Endothelial cell of umbilical vein (primary cell): ENCODE results near the gene SLC39A11. TPM values are rescaled to one million over a fixed set of nuclear protein-coding genes. Genes with fewer than 3 reads are reported as not detected.

Source experiments
- BruUV-seq: library from RNA; stranded (reverse); fragments of 400-500 nt; replicated peaks from 2 replicates; lab custom pipeline; 2021; lab: Mats Ljungman, UMichigan
- CTCF ChIA-PET: fragments of 300-600, 350-600 bp; sonication (Branson Sonifier 250); formaldehyde crosslinking; loops from one replicate; lab custom pipeline; 2021; ENCODE audit warnings: antibody characterized with exemption, inconsistent platforms; lab: Charles Lee
- POLR2A ChIA-PET: fragments of 300-600, 350-600 bp; sonication (Branson Sonifier 250); formaldehyde crosslinking; loops from one replicate; lab custom pipeline; 2021; ENCODE audit warnings: antibody characterized with exemption, inconsistent platforms; lab: Charles Lee
- DNase-seq: peaks from one replicate; pipeline ENCODE4 v3.0.0-alpha.2; 2011; ENCODE audit warnings: low read depth, low spot score
- FAIRE-seq: peaks from 2 replicates; lab custom pipeline; 2011; peaks lifted over from hg19 to GRCh38; lab: Jason Lieb, UNC
- H2AFZ ChIP-seq: 2 replicates; pipeline ENCODE4 v1.6.0; 2012; ENCODE audit warnings: low read depth, low read length, control low read depth, inconsistent platforms
- H3K27ac ChIP-seq: 2 replicates; pipeline ENCODE4 v1.5.1; 2011; ENCODE audit warnings: low read depth, mild to moderate bottlenecking, control low read depth, low read length, moderate library complexity; ENCODE audit not compliant: insufficient read depth
- H3K27me3 ChIP-seq, 2 experiments: 2 replicates each; pipeline versions ENCODE4 v1.6.0 to v1.6.1; 2011; ENCODE audit warnings: low read length in 2 of 2, mixed read lengths in 1 of 2; ENCODE audit not compliant: control insufficient read depth in 2 of 2, insufficient read depth in 2 of 2
- H3K36me3 ChIP-seq, 2 experiments: 2 replicates in 1 of 2; 3 replicates in 1 of 2; pipeline ENCODE4 v1.5.1; 2011; ENCODE audit warnings: low read length in 2 of 2, mild to moderate bottlenecking in 1 of 2, moderate library complexity in 1 of 2; ENCODE audit not compliant: control insufficient read depth in 2 of 2, insufficient read depth in 2 of 2; ENCODE audit errors: extremely low read depth in 1 of 2
- H3K4me1 ChIP-seq: 3 replicates; pipeline ENCODE4 v1.5.1; 2011; ENCODE audit warnings: mild to moderate bottlenecking, low read length; ENCODE audit not compliant: control insufficient read depth, insufficient read depth; ENCODE audit errors: extremely low read depth
- H3K4me2 ChIP-seq: 2 replicates; pipeline ENCODE4 v1.6.1; 2011; ENCODE audit warnings: low read length, control low read depth, mixed read lengths; ENCODE audit not compliant: insufficient read depth
- H3K4me3 ChIP-seq, 3 experiments: fragments of 200-600 bp in 1 of 3; sonication (generic), shearing (Covaris generic) in 1 of 3; replicated peaks in 1 of 3; 2 replicates each; pipeline ENCODE4 v1.5.1; 2011 to 2016; ENCODE audit warnings: control low read depth in 3 of 3, low read length in 3 of 3, mild to moderate bottlenecking in 2 of 3, inconsistent platforms in 1 of 3, low read depth in 1 of 3, moderate library complexity in 1 of 3; ENCODE audit not compliant: insufficient read depth in 1 of 3
- H3K79me2 ChIP-seq: 2 replicates; pipeline ENCODE4 v1.6.0; 2012; ENCODE audit warnings: low read length, inconsistent platforms; ENCODE audit not compliant: control insufficient read depth, insufficient read depth
- H3K9ac ChIP-seq: replicated peaks from 2 replicates; pipeline ENCODE3; 2011; ENCODE audit warnings: low read length, control low read depth; ENCODE audit not compliant: insufficient read depth; ENCODE audit errors: extremely low read depth
- H3K9me1 ChIP-seq: replicated peaks from 3 replicates; pipeline ENCODE4 v1.6.0; 2011; ENCODE audit warnings: mild to moderate bottlenecking, low read length; ENCODE audit not compliant: control insufficient read depth, insufficient read depth; ENCODE audit errors: extremely low read depth
- H3K9me3 ChIP-seq: replicated peaks from 2 replicates; pipeline ENCODE4 v1.5.1; 2012; ENCODE audit warnings: low read length, inconsistent platforms; ENCODE audit not compliant: control insufficient read depth, insufficient read depth
- H4K20me1 ChIP-seq: replicated peaks from 2 replicates; pipeline ENCODE3; 2011; ENCODE audit warnings: mild to moderate bottlenecking, low read length; ENCODE audit not compliant: control insufficient read depth, insufficient read depth; ENCODE audit errors: extremely low read depth
- EZH2 ChIP-seq: IDR thresholded peaks from 2 replicates; pipeline ENCODE4 v1.6.1; 2012; ENCODE audit warnings: borderline replicate concordance, low read depth, mild to moderate bottlenecking, moderate library complexity, low read length, inconsistent platforms; ENCODE audit not compliant: severe bottlenecking
- FOS ChIP-seq: IDR thresholded peaks from 2 replicates; pipeline ENCODE4 v1.6.1; 2011; ENCODE audit warnings: mild to moderate bottlenecking, low read length, moderate library complexity, borderline replicate concordance; ENCODE audit not compliant: insufficient read depth
- GATA2 ChIP-seq: IDR thresholded peaks from 2 replicates; pipeline ENCODE4 v1.7.0; 2011; ENCODE audit warnings: low read depth, mild to moderate bottlenecking, moderate library complexity, mixed read lengths, low read length; ENCODE audit not compliant: insufficient read length, insufficient read depth
- JUN ChIP-seq: IDR thresholded peaks from 2 replicates; pipeline ENCODE4 v1.6.1; 2011; ENCODE audit warnings: borderline replicate concordance, low read depth; ENCODE audit not compliant: insufficient read length, insufficient read depth
- MYC ChIP-seq: IDR thresholded peaks from one replicate; pipeline ENCODE4 v1.6.1; 2011; ENCODE audit warnings: mild to moderate bottlenecking, low read depth, low read length
- POLR2A ChIP-seq: IDR thresholded peaks from 2 replicates; pipeline ENCODE4 v1.6.1; 2012; ENCODE audit warnings: low read depth, mild to moderate bottlenecking, control low read depth, low read length
- POLR2AphosphoS5 ChIP-seq: IDR thresholded peaks from 2 replicates; pipeline ENCODE4 v1.6.1; 2012; ENCODE audit warnings: low read depth, mild to moderate bottlenecking, control low read depth, low read length, moderate library complexity; ENCODE audit not compliant: insufficient read depth
- dilution Hi-C: fragments of 300-500 bp; cut with MboI; formaldehyde crosslinking; loops from one replicate; pipeline ENCODE4 v1.15.0; 2019; ENCODE audit warnings: low sequenced_read_pairs; ENCODE audit not compliant: extremely low pct_ligation_motif_present
- intact Hi-C: fragments of 100-400 bp; cut with micrococcal nuclease; formaldehyde crosslinking; loops from one replicate; pipeline ENCODE4 v1.10.0; 2022
- polyA plus RNA-seq, 4 experiments: library from polyadenylated mRNA; depleted of rRNA in 3 of 4; stranded (reverse) in 3 of 4; unstranded in 1 of 4; fragments of >200 nt; gene quantifications; 2 replicates each; pipeline versions ENCODE4 v1.2.1 to v1.2.3, GENCODE V29; 2011 to 2012; ENCODE audit warnings: missing spikeins in 1 of 4
- total RNA-seq: library from RNA; stranded (reverse); gene quantifications from 2 replicates; pipeline ENCODE4 v1.2.3, GENCODE V29; 2021
- TF ChIP-seq, protein P1 (sequence below), 2 donors: IDR thresholded peaks; 1 replicate in 1 of 2; 2 replicates in 1 of 2; pipeline ENCODE4 v1.5.1; 2011; ENCODE audit warnings: low read length in 2 of 2, mild to moderate bottlenecking in 2 of 2, moderate library complexity in 2 of 2, control low read depth in 1 of 2, inconsistent platforms in 1 of 2, low read depth in 1 of 2; ENCODE audit not compliant: insufficient read depth in 1 of 2; ENCODE audit errors: extremely low read depth in 1 of 2
- TF ChIP-seq, protein P2 (sequence below): IDR thresholded peaks from 2 replicates; pipeline ENCODE4 v1.6.1; 2011; ENCODE audit not compliant: insufficient read depth, insufficient read length

Gene SLC39A11
- total and polyA plus RNA-seq, 2 donors (not counting 3 experiments of a cell fraction or from before 2014, with no cell fraction given): 8.1 to 11.9 TPM

DNA sequence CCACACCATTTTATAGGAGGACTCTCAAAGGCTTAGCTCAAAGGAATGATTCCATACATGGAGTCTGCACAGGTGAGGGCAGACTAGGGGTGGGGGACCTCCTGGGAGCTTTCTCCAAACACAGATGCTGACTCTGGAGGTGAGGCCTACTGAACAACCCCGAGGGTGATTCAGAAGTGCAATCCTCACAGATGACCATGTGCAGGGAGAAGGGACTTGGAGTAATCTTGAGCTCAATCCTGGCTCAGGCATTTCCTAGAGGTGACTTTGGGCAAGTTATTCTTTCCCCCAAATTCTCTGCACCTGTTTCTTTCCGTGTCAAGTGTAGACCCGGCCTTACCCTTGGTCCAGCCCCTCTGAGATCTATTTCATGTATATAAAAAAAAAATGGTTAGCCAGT is 401.5 kb downstream of the SLC39A11 start:
- FAIRE-seq: no peak
- no peak for TF ChIP-seq GATA2
- no peak for TF ChIP-seq EZH2
- no peak for TF ChIP-seq MYC
- TF ChIP-seq, protein P1, sequence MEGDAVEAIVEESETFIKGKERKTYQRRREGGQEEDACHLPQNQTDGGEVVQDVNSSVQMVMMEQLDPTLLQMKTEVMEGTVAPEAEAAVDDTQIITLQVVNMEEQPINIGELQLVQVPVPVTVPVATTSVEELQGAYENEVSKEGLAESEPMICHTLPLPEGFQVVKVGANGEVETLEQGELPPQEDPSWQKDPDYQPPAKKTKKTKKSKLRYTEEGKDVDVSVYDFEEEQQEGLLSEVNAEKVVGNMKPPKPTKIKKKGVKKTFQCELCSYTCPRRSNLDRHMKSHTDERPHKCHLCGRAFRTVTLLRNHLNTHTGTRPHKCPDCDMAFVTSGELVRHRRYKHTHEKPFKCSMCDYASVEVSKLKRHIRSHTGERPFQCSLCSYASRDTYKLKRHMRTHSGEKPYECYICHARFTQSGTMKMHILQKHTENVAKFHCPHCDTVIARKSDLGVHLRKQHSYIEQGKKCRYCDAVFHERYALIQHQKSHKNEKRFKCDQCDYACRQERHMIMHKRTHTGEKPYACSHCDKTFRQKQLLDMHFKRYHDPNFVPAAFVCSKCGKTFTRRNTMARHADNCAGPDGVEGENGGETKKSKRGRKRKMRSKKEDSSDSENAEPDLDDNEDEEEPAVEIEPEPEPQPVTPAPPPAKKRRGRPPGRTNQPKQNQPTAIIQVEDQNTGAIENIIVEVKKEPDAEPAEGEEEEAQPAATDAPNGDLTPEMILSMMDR (IDR thresholded peaks at IDR 0.05; ENCODE audit: extremely low read depth in 1 of 2, insufficient read depth in 1 of 2, low read depth in 1 of 2, low read length in 2 of 2): no peak
- TF ChIP-seq, protein P2, sequence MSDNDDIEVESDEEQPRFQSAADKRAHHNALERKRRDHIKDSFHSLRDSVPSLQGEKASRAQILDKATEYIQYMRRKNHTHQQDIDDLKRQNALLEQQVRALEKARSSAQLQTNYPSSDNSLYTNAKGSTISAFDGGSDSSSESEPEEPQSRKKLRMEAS: no peak
- no peak for TF ChIP-seq POLR2AphosphoS5
- TF ChIP-seq POLR2A: no peak
- TF ChIP-seq FOS: no peak
- no peak for TF ChIP-seq JUN
- no peaks in the 10 kb centered on the region for H3K9me1 ChIP-seq
- ChIA-PET POLR2A (no interaction called here), CTCF (no interaction called here)
- no peak overlapping the region for H3K27ac ChIP-seq
- H3K36me3 ChIP-seq: no peaks in the 10 kb centered on the region
- no TSS peak for BruUV-seq
- intact Hi-C loops: no loop called here
- no peak overlapping the region for H2AFZ ChIP-seq
- H3K9me3 ChIP-seq: no peaks in the 10 kb centered on the region
- no peaks in the 10 kb centered on the region for H3K4me1 ChIP-seq
- H3K79me2 ChIP-seq: no peaks in the 10 kb centered on the region
- H4K20me1 ChIP-seq: no peaks in the 10 kb centered on the region
- H3K4me2 ChIP-seq: no peak overlapping the region
- H3K27me3 ChIP-seq: no peaks in the 10 kb centered on the region
- no peak overlapping the region for H3K9ac ChIP-seq
- dilution Hi-C loops: no loop called here
- no peak for DNase-seq
- H3K4me3 ChIP-seq: no peak overlapping the region
